GM12878 (cell line): ENCODE measurements around the gene TUBGCP3. TPM values are rescaled to one million over a fixed set of nuclear protein-coding genes. Genes with fewer than 3 reads are reported as not detected.

Source experiments
- ATAC-seq: fragments of 200-7000 bp; cut with Tn5 transposase; 3 replicates; pipeline ENCODE4 v1.9.1; 2020; ENCODE audit warnings: mild to moderate bottlenecking, moderate library complexity
- BruUV-seq: library from RNA; stranded (reverse); fragments of 400-500 nt; replicated peaks from 2 replicates; lab custom pipeline; 2021; lab: Mats Ljungman, UMichigan
- CTCF ChIA-PET: fragments of 300-600 bp; sonication (Branson Sonifier 250); formaldehyde crosslinking; extraction: SDS; loops from one replicate; lab custom pipeline; 2021; ENCODE audit warnings: inconsistent platforms; lab: Yijun Ruan, JAX
- POLR2A ChIA-PET: fragments of 350-600 bp; formaldehyde crosslinking; extraction: SDS; loops from one replicate; lab custom pipeline; 2021; ENCODE audit warnings: inconsistent platforms; lab: Charles Lee
- RAD21 ChIA-PET: fragments of 300-600 bp; sonication (Branson Sonifier 250); formaldehyde crosslinking; loops from one replicate; lab custom pipeline; 2023; ENCODE audit warnings: antibody characterized with exemption; ENCODE audit not compliant: unreplicated experiment; lab: Charles Lee
- SMC1A ChIA-PET: fragments of 300-600 bp; sonication (Branson Sonifier 250); formaldehyde crosslinking; loops from one replicate; lab custom pipeline; 2023; ENCODE audit not compliant: unreplicated experiment, uncharacterized antibody; lab: Charles Lee
- DNase-seq: peaks from one replicate; pipeline ENCODE4 v3.0.0-alpha.2; 2011; ENCODE audit warnings: low read depth, low spot score
- FAIRE-seq: peaks from 3 replicates; lab custom pipeline; 2011; peaks lifted over from hg19 to GRCh38; lab: Jason Lieb, UNC
- H2AFZ ChIP-seq: 2 replicates; pipeline ENCODE4 v1.6.0; 2011; ENCODE audit warnings: low read depth, low read length, control low read depth; ENCODE audit not compliant: control insufficient read depth
- H3K27ac ChIP-seq: 2 replicates; pipeline ENCODE4 v1.5.1; 2011; ENCODE audit warnings: control low read depth; ENCODE audit not compliant: control insufficient read depth, insufficient read depth
- H3K27me3 ChIP-seq, 2 experiments: replicated peaks in 1 of 2; 2 replicates each; pipeline versions ENCODE4 v1.6.0 to v1.6.1; 2011; ENCODE audit warnings: low read length in 1 of 2; ENCODE audit not compliant: control insufficient read depth in 2 of 2, insufficient read depth in 2 of 2
- H3K36me3 ChIP-seq, 2 experiments: 2 replicates each; pipeline ENCODE4 v1.5.1; 2011; ENCODE audit warnings: low read length in 1 of 2; ENCODE audit not compliant: control insufficient read depth in 2 of 2, insufficient read depth in 2 of 2
- H3K4me1 ChIP-seq: 2 replicates; pipeline ENCODE4 v1.6.1; 2011; ENCODE audit warnings: mild to moderate bottlenecking, low read length, moderate library complexity, mixed read lengths; ENCODE audit not compliant: control insufficient read depth, insufficient read depth
- H3K4me2 ChIP-seq: 2 replicates; pipeline ENCODE4 v1.6.0; 2011; ENCODE audit warnings: control low read depth; ENCODE audit not compliant: control insufficient read depth, insufficient read depth
- H3K4me3 ChIP-seq: fragments of 200-600 bp; sonication (generic); 2 replicates; pipeline ENCODE4 v1.5.1; 2016
- H3K79me2 ChIP-seq: 2 replicates; pipeline ENCODE4 v1.6.0; 2011; ENCODE audit warnings: low read length; ENCODE audit not compliant: control insufficient read depth, insufficient read depth
- H3K9ac ChIP-seq: 2 replicates; pipeline ENCODE4 v1.8.0; 2011; ENCODE audit warnings: low read length, control low read depth, mixed read lengths; ENCODE audit not compliant: control insufficient read depth, insufficient read depth
- H3K9me3 ChIP-seq: replicated peaks from 3 replicates; pipeline ENCODE4 v1.5.1; 2011; ENCODE audit warnings: mild to moderate bottlenecking, low read length; ENCODE audit not compliant: control insufficient read depth, insufficient read depth
- H4K20me1 ChIP-seq: 2 replicates; pipeline ENCODE4 v1.6.0; 2011; ENCODE audit not compliant: control insufficient read depth, insufficient read depth
- ATF3 ChIP-seq: IDR thresholded peaks from 2 replicates; pipeline ENCODE4 v1.6.1; 2011; ENCODE audit warnings: low read depth, mild to moderate bottlenecking, low read length, moderate library complexity, borderline replicate concordance; ENCODE audit errors: extremely low read depth
- CHD1 ChIP-seq: IDR thresholded peaks from 2 replicates; pipeline ENCODE4 v1.6.1; 2012; ENCODE audit warnings: low read depth, low read length, improper control_type of control experiment
- CHD2 ChIP-seq: IDR thresholded peaks from 2 replicates; pipeline ENCODE4 v1.6.1; 2011; ENCODE audit warnings: low read depth, low read length, improper control_type of control experiment, borderline replicate concordance
- CTCF ChIP-seq, 3 experiments: IDR thresholded peaks in 2 of 3; conservative IDR thresholded peaks in 1 of 3; 2 replicates each; pipeline ENCODE4 v1.5.1; 2011; ENCODE audit warnings: low read depth in 3 of 3, low read length in 3 of 3, mild to moderate bottlenecking in 3 of 3, control low read depth in 2 of 3, moderate library complexity in 2 of 3, inconsistent platforms in 1 of 3, mixed read lengths in 1 of 3; ENCODE audit not compliant: control insufficient read depth in 2 of 3, insufficient read depth in 1 of 3; ENCODE audit errors: extremely low read depth in 1 of 3
- HCFC1 ChIP-seq: fragments of 150-350 bp; IDR thresholded peaks from 2 replicates; pipeline ENCODE4 v1.6.1; 2014; ENCODE audit warnings: low read length
- JUNB ChIP-seq: IDR thresholded peaks from 2 replicates; pipeline ENCODE4 v1.6.1; 2016; ENCODE audit warnings: antibody characterized with exemption, mild to moderate bottlenecking
- MAX ChIP-seq: IDR thresholded peaks from 2 replicates; pipeline ENCODE4 v1.6.1; 2012; ENCODE audit warnings: low read depth, low read length, improper control_type of control experiment
- MLLT1 ChIP-seq: fragments of 450-650 bp; IDR thresholded peaks from 2 replicates; pipeline ENCODE4 v1.6.1; 2016; ENCODE audit warnings: mild to moderate bottlenecking
- MYC ChIP-seq: IDR thresholded peaks from 2 replicates; pipeline ENCODE4 v1.6.1; 2011; ENCODE audit warnings: mild to moderate bottlenecking, low read length, moderate library complexity, inconsistent platforms; ENCODE audit not compliant: insufficient read depth, insufficient replicate concordance, insufficient read length, severe bottlenecking
- NFYA ChIP-seq: IDR thresholded peaks from 2 replicates; pipeline ENCODE4 v1.6.1; 2011; ENCODE audit warnings: low read depth, mild to moderate bottlenecking, low read length, improper control_type of control experiment, borderline replicate concordance
- PML ChIP-seq: IDR thresholded peaks from 2 replicates; pipeline ENCODE4 v1.6.1; 2012; ENCODE audit warnings: low read length, inconsistent platforms
- POLR2A ChIP-seq: IDR thresholded peaks from 2 replicates; pipeline ENCODE4 v1.6.1; 2011; ENCODE audit warnings: low read depth, mild to moderate bottlenecking, low read length
- RAD51 ChIP-seq: fragments of 450-650 bp; IDR thresholded peaks from 2 replicates; pipeline ENCODE4 v1.6.1; 2016; ENCODE audit warnings: moderate library complexity, mild to moderate bottlenecking, inconsistent platforms
- RUNX3 ChIP-seq: IDR thresholded peaks from 2 replicates; pipeline ENCODE4 v1.6.1; 2012; ENCODE audit warnings: low read length, inconsistent platforms
- SP1 ChIP-seq: IDR thresholded peaks from one replicate; pipeline ENCODE4 v1.6.1; 2011; ENCODE audit warnings: low read depth, low read length
- STAT1 ChIP-seq: fragments of 450-650 bp; conservative IDR thresholded peaks from 2 replicates; pipeline ENCODE4 v1.6.1; 2014; ENCODE audit warnings: antibody characterized with exemption, mild to moderate bottlenecking
- TAF1 ChIP-seq: IDR thresholded peaks from 2 replicates; pipeline ENCODE4 v1.6.1; 2011; ENCODE audit warnings: mild to moderate bottlenecking, low read depth, low read length, borderline replicate concordance
- TCF12 ChIP-seq: IDR thresholded peaks from 2 replicates; pipeline ENCODE4 v1.6.1; 2011; ENCODE audit warnings: low read depth, mild to moderate bottlenecking, low read length
- YBX1 ChIP-seq: fragments of 450-650 bp; IDR thresholded peaks from 2 replicates; pipeline ENCODE4 v1.6.1; 2016; ENCODE audit warnings: antibody characterized with exemption
- WGBS: methylation state at CpG from one replicate; pipeline ENCODE4 v1.1.6; 2016; ENCODE audit warnings: low lambda C conversion rate; ENCODE audit not compliant: insufficient replicate concordance, insufficient coverage; ENCODE audit errors: missing lambda C conversion rate; 5-methylcytosine and 5-hydroxymethylcytosine counted together
- in situ Hi-C: fragments of 300-500 bp; cut with MboI; formaldehyde crosslinking; loops from 9 replicates; pipeline ENCODE4 v1.14.3; 2018; ENCODE audit warnings: mixed read lengths
- intact Hi-C: fragments of 100-400 bp; cut with micrococcal nuclease; formaldehyde crosslinking; loops from one replicate; pipeline ENCODE4 v1.14.2; 2022; ENCODE audit not compliant: unreplicated experiment
- polyA plus RNA-seq, 11 experiments: library from polyadenylated mRNA; depleted of rRNA in 4 of 11; unstranded in 6 of 11; stranded (reverse) in 5 of 11; fragments of >200 nt; fragmentation: Nextera tagmentation in 4 of 11; fragmentation: Illumina TruSeq in 1 of 11; extraction: Ambion mirVana in 4 of 11; extraction: Trizol in 1 of 11; gene quantifications; 1 replicate in 1 of 11; 2 replicates in 10 of 11; pipeline versions ENCODE4 v1.2.1 to v1.2.3, GENCODE V29; 2011 to 2016; ENCODE audit warnings: inconsistent platforms in 2 of 11, missing spikeins in 2 of 11, low read depth in 1 of 11
- total RNA-seq, 4 experiments: library from RNA; depleted of rRNA in 3 of 4; stranded (reverse); fragments of >200 nt in 3 of 4; fragmentation: Illumina TruSeq in 1 of 4; extraction: Trizol in 1 of 4; gene quantifications; 2 replicates each; pipeline versions ENCODE4 v1.2.1 to v1.2.3, GENCODE V29; 2013 to 2021

TUBGCP3 gene
- total and polyA plus RNA-seq, 10 of the 15 experiments (the other 5 are each of a cell fraction or from before 2014, with no cell fraction given): 4.0 to 34.0 (median 22.6) TPM

- SMC1A ChIA-PET: no interaction called here
- in situ Hi-C loops (no loop called here), intact Hi-C loops (no loop called here)
- no peak overlapping the region for H3K9ac ChIP-seq
- no peaks in the 10 kb centered on the region for H3K79me2 ChIP-seq
- RAD21 ChIA-PET: no interaction called here
- no peaks in the 10 kb centered on the region for H3K27me3 ChIP-seq
- no peaks in the 10 kb centered on the region for H4K20me1 ChIP-seq
- H3K4me2 ChIP-seq: no peak overlapping the region
- H2AFZ ChIP-seq: no peak overlapping the region
- H3K4me1 ChIP-seq: no peaks in the 10 kb centered on the region
- POLR2A ChIA-PET: no interaction called here
- H3K9me3 ChIP-seq: no peaks in the 10 kb centered on the region
- TF ChIP-seq ATF3 (no peak), JUNB (no peak), CHD1 (no peak), CTCF (IDR thresholded peaks at IDR 0.05 in 2 of 3, conservative IDR thresholded peaks at IDR 0.05 in 1 of 3; ENCODE audit: control insufficient read depth in 2 of 3, extremely low read depth in 1 of 3, insufficient read depth in 1 of 3, low read depth in 3 of 3, low read length in 3 of 3) (no peak), RUNX3 (no peak), HCFC1 (no peak), POLR2A (no peak), MLLT1 (no peak), MAX (no peak), TAF1 (no peak), MYC (no peak), YBX1 (no peak), PML (no peak), CHD2 (no peak), TCF12 (no peak), RAD51 (no peak), SP1 (no peak), NFYA (no peak), STAT1 (no peak)
- TF ChIP-seq, all 136 proteins: peak for 0
- 95% methylated on average over 7 of the region's 7 CpGs for WGBS
- CTCF ChIA-PET: no interaction called here
- H3K4me3 ChIP-seq: no peak overlapping the region
- no TSS peak for BruUV-seq
- no peak for ATAC-seq
- H3K27ac ChIP-seq: no peak overlapping the region
- no peak for FAIRE-seq
- no peaks in the 10 kb centered on the region; a peak in 1 of 4 replicates for H3K36me3 ChIP-seq
- no peak for DNase-seq
Observed at GRCh38 chr13:112479389-112479788, 108.6 kb downstream of the TUBGCP3 start.
